ENCODE measurements around the gene VPS39. TPM values are rescaled to one million over a fixed set of nuclear protein-coding genes. Genes with fewer than 3 reads are reported as not detected.

VPS39 gene
- total and polyA plus RNA-seq, 9 of the 15 experiments (the other 6 are each of a cell fraction or from before 2014, with no cell fraction given), result 3.2 to 37.3 (median 21.8) TPM

- FAIRE-seq (peak; percentile 59), DNase-seq (ENCODE audit: extremely low read depth in 1 of 4, low spot score in 3 of 4) (peak in 1 of 4 experiments; percentile 24), ATAC-seq (peak; percentile 46; the same call in 1 of the 3 replicates)
- Histone ChIP-seq H3K9me3 (replicated peaks; ENCODE audit: control insufficient read depth, insufficient read depth, low read depth, low read length) (no peaks in the 10 kb centered on the region), H3K9ac (ENCODE audit: insufficient read depth in 1 of 2, low read depth in 2 of 2, low read length in 2 of 2) (no peak overlapping the region), H3K27me3 (ENCODE audit: control insufficient read depth in 2 of 2, insufficient read depth in 2 of 2, low read length in 2 of 2) (no peaks in the 10 kb centered on the region), H3K4me2 (ENCODE audit: insufficient read depth, low read length) (no peak overlapping the region), H3K27ac (ENCODE audit: extremely low read depth, low read depth, low read length) (no peak overlapping the region), H2AFZ (ENCODE audit: low read depth, low read length) (no peak overlapping the region), H3K36me3 (ENCODE audit: control insufficient read depth, insufficient read depth, low read length) (peaks cover 19% of the 10 kb centered on the region), H3K4me3 (no peak overlapping the region), H4K20me1 (replicated peaks; ENCODE audit: control insufficient read depth, insufficient read depth, low read length) (no peaks in the 10 kb centered on the region; the same call in 1 of the 2 replicates), H3K9me1 (ENCODE audit: control insufficient read depth, insufficient read depth, low read length) (no peaks in the 10 kb centered on the region), H3K4me1 (replicated peaks in 1 of 2; ENCODE audit: control insufficient read depth in 2 of 2, insufficient read depth in 2 of 2, low read length in 2 of 2) (no peaks in the 10 kb centered on the region), H3K79me2 (ENCODE audit: control insufficient read depth, insufficient read depth, low read length) (no peaks in the 10 kb centered on the region)
- ChIA-PET POLR2A (no interaction called here), CTCF (ENCODE audit: low intra/inter-chr PET ratio) (no interaction called here)
- BruUV-seq (replicated peaks), result no TSS peak
- in situ Hi-C loops (cut with MboI), result no loop called here
- WGBS (ENCODE audit: insufficient coverage, low coverage, missing lambda C conversion rate), result 50% methylated on average over 4 of the region's 5 CpGs
- intact Hi-C loops (cut with micrococcal nuclease), result no loop called here
- TF ChIP-seq JUN (IDR thresholded peaks at IDR 0.05; ENCODE audit: borderline replicate concordance, low read depth, low read length), result peak; percentile 78
- no peak for TF ChIP-seq JUN (CRISPR knock-in tag; IDR thresholded peaks at IDR 0.05; ENCODE audit: borderline replicate concordance)
- no peak for TF ChIP-seq ZKSCAN1 (IDR thresholded peaks at IDR 0.05; ENCODE audit: low read depth, low read length)
- peak; percentile 94 for TF ChIP-seq CEBPB (tag; IDR thresholded peaks at IDR 0.05)
- no peak for TF ChIP-seq ZNF175 (CRISPR knock-in tag; IDR thresholded peaks at IDR 0.05; ENCODE audit: low read depth)
- TF ChIP-seq ZNF778 (CRISPR knock-in tag; IDR thresholded peaks at IDR 0.05), result no peak
- TF ChIP-seq BCOR (IDR thresholded peaks at IDR 0.05), result no peak
- TF ChIP-seq, protein P1, sequence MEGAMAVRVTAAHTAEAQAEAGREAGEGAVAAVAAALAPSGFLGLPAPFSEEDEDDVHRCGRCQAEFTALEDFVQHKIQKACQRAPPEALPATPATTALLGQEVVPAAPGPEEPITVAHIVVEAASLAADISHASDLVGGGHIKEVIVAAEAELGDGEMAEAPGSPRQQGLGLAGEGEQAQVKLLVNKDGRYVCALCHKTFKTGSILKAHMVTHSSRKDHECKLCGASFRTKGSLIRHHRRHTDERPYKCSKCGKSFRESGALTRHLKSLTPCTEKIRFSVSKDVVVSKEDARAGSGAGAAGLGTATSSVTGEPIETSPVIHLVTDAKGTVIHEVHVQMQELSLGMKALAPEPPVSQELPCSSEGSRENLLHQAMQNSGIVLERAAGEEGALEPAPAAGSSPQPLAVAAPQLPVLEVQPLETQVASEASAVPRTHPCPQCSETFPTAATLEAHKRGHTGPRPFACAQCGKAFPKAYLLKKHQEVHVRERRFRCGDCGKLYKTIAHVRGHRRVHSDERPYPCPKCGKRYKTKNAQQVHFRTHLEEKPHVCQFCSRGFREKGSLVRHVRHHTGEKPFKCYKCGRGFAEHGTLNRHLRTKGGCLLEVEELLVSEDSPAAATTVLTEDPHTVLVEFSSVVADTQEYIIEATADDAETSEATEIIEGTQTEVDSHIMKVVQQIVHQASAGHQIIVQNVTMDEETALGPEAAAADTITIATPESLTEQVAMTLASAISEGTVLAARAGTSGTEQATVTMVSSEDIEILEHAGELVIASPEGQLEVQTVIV (CRISPR knock-in tag; IDR thresholded peaks at IDR 0.05; ENCODE audit: borderline replicate concordance), result no peak
- TF ChIP-seq, protein P2, sequence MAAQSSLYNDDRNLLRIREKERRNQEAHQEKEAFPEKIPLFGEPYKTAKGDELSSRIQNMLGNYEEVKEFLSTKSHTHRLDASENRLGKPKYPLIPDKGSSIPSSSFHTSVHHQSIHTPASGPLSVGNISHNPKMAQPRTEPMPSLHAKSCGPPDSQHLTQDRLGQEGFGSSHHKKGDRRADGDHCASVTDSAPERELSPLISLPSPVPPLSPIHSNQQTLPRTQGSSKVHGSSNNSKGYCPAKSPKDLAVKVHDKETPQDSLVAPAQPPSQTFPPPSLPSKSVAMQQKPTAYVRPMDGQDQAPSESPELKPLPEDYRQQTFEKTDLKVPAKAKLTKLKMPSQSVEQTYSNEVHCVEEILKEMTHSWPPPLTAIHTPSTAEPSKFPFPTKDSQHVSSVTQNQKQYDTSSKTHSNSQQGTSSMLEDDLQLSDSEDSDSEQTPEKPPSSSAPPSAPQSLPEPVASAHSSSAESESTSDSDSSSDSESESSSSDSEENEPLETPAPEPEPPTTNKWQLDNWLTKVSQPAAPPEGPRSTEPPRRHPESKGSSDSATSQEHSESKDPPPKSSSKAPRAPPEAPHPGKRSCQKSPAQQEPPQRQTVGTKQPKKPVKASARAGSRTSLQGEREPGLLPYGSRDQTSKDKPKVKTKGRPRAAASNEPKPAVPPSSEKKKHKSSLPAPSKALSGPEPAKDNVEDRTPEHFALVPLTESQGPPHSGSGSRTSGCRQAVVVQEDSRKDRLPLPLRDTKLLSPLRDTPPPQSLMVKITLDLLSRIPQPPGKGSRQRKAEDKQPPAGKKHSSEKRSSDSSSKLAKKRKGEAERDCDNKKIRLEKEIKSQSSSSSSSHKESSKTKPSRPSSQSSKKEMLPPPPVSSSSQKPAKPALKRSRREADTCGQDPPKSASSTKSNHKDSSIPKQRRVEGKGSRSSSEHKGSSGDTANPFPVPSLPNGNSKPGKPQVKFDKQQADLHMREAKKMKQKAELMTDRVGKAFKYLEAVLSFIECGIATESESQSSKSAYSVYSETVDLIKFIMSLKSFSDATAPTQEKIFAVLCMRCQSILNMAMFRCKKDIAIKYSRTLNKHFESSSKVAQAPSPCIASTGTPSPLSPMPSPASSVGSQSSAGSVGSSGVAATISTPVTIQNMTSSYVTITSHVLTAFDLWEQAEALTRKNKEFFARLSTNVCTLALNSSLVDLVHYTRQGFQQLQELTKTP (IDR thresholded peaks at IDR 0.05; ENCODE audit: low read depth in 1 of 2, partially characterized antibody in 2 of 2), result no peak
- peak; percentile 88 for TF ChIP-seq ZBTB33 (CRISPR knock-in tag; IDR thresholded peaks at IDR 0.05)
- TF ChIP-seq ATF3 (IDR thresholded peaks at IDR 0.05), result peak; percentile 83
- no peak for TF ChIP-seq ATF3 (CRISPR knock-in tag; conservative IDR thresholded peaks at IDR 0.05)
- no peak for TF ChIP-seq NRF1 (conservative IDR thresholded peaks at IDR 0.05 in 1 of 2, IDR thresholded peaks at IDR 0.05 in 1 of 2)
Measured at GRCh38 chr15:42194513-42194912, 13.6 kb downstream of the VPS39 start.

Data from K562 (cell line).